ENCODE results near the gene POLG2. TPM values are rescaled to one million over a fixed set of nuclear protein-coding genes. Genes with fewer than 3 reads are reported as not detected.

POLG2 gene
- total and polyA plus RNA-seq, 2 donors (not counting 3 experiments of a cell fraction or from before 2014, with no cell fraction given) = 6.5 to 18.6 TPM

- POLR2A ChIA-PET = no interaction called here
- H3K9me3 ChIP-seq (replicated peaks; ENCODE audit: control insufficient read depth, insufficient read depth, low read length) = no peaks in the 10 kb centered on the region
- TF ChIP-seq MAX (IDR thresholded peaks at IDR 0.05; ENCODE audit: insufficient read depth, insufficient read length) (no peak), CTCF (IDR thresholded peaks at IDR 0.05; ENCODE audit: extremely low read depth in 1 of 2, insufficient read depth in 1 of 2, low read depth in 1 of 2, low read length in 2 of 2) (no peak), POLR2A (IDR thresholded peaks at IDR 0.05; ENCODE audit: low read depth, low read length) (peak; percentile 50)
- no TSS peak for BruUV-seq (replicated peaks)
- H2AFZ ChIP-seq (ENCODE audit: low read depth, low read length) = no peak overlapping the region
- intact Hi-C loops (cut with micrococcal nuclease) = loop anchor here (10.0 kb wide), 1 partner anchor 242 kb away; no protein-coding TSS in a partner anchor
- no peak overlapping the region for H3K9ac ChIP-seq (replicated peaks; ENCODE audit: extremely low read depth, insufficient read depth, low read length)
- H3K4me1 ChIP-seq (ENCODE audit: control insufficient read depth, extremely low read depth, insufficient read depth, low read length) = peaks cover 60% of the 10 kb centered on the region
- no peak overlapping the region for H3K27ac ChIP-seq (ENCODE audit: insufficient read depth, low read depth, low read length)
- H3K4me3 ChIP-seq (replicated peaks in 1 of 3; ENCODE audit: insufficient read depth in 1 of 3, low read depth in 1 of 3, low read length in 3 of 3) = no peak overlapping the region
- H4K20me1 ChIP-seq (replicated peaks; ENCODE audit: control insufficient read depth, extremely low read depth, insufficient read depth, low read length) = peaks cover 41% of the 10 kb centered on the region
- CTCF ChIA-PET = no interaction called here
- peaks cover 74% of the 10 kb centered on the region for H3K79me2 ChIP-seq (ENCODE audit: control insufficient read depth, insufficient read depth, low read length)
- no peaks in the 10 kb centered on the region for H3K27me3 ChIP-seq (ENCODE audit: control insufficient read depth in 2 of 2, insufficient read depth in 2 of 2, low read length in 2 of 2)
- H3K36me3 ChIP-seq (ENCODE audit: control insufficient read depth in 2 of 2, extremely low read depth in 1 of 2, insufficient read depth in 2 of 2, low read length in 2 of 2) = peaks cover 44 to 66% of the 10 kb centered on the region in 2 experiments
- dilution Hi-C loops (cut with MboI; ENCODE audit: extremely low pct_ligation_motif_present, low sequenced_read_pairs) = no loop called here
- peak overlapping the region; percentile 95 for H3K4me2 ChIP-seq (ENCODE audit: insufficient read depth, low read length)
- DNase-seq (ENCODE audit: low read depth, low spot score) (no peak), FAIRE-seq (no peak)
- H3K9me1 ChIP-seq (replicated peaks; ENCODE audit: control insufficient read depth, extremely low read depth, insufficient read depth, low read length) = no peaks in the 10 kb centered on the region
Observed at GRCh38 chr17:64502809-64503208, 6.0 kb upstream of the POLG2 start.

- intact Hi-C loops (cut with micrococcal nuclease) (loop anchor here (10.0 kb wide), 1 partner anchor 243 kb away; no protein-coding TSS in a partner anchor), dilution Hi-C loops (cut with MboI; ENCODE audit: extremely low pct_ligation_motif_present, low sequenced_read_pairs) (no loop called here)
- no peak overlapping the region for H3K9ac ChIP-seq (replicated peaks; ENCODE audit: extremely low read depth, insufficient read depth, low read length)
- DNase-seq (ENCODE audit: low read depth, low spot score) = no peak
- no peak overlapping the region for H2AFZ ChIP-seq (ENCODE audit: low read depth, low read length)
- no peaks in the 10 kb centered on the region for H3K9me1 ChIP-seq (replicated peaks; ENCODE audit: control insufficient read depth, extremely low read depth, insufficient read depth, low read length)
- no TSS peak for BruUV-seq (replicated peaks)
- FAIRE-seq = no peak
- no peak overlapping the region for H3K27ac ChIP-seq (ENCODE audit: insufficient read depth, low read depth, low read length)
- H3K36me3 ChIP-seq (ENCODE audit: control insufficient read depth in 2 of 2, extremely low read depth in 1 of 2, insufficient read depth in 2 of 2, low read length in 2 of 2) = peaks cover 44 to 67% of the 10 kb centered on the region in 2 experiments
- H3K4me1 ChIP-seq (ENCODE audit: control insufficient read depth, extremely low read depth, insufficient read depth, low read length) = peaks cover 65% of the 10 kb centered on the region
- ChIA-PET CTCF (no interaction called here), POLR2A (no interaction called here)
- H3K4me2 ChIP-seq (ENCODE audit: insufficient read depth, low read length) = no peak overlapping the region
- peaks cover 41% of the 10 kb centered on the region for H4K20me1 ChIP-seq (replicated peaks; ENCODE audit: control insufficient read depth, extremely low read depth, insufficient read depth, low read length)
- H3K4me3 ChIP-seq (replicated peaks in 1 of 3; ENCODE audit: insufficient read depth in 1 of 3, low read depth in 1 of 3, low read length in 3 of 3) = no peak overlapping the region
- H3K27me3 ChIP-seq (ENCODE audit: control insufficient read depth in 2 of 2, insufficient read depth in 2 of 2, low read length in 2 of 2) = no peaks in the 10 kb centered on the region
- peaks cover 66% of the 10 kb centered on the region for H3K79me2 ChIP-seq (ENCODE audit: control insufficient read depth, insufficient read depth, low read length)
- TF ChIP-seq MYC (IDR thresholded peaks at IDR 0.05; ENCODE audit: low read depth, low read length) (no peak), JUN (IDR thresholded peaks at IDR 0.05; ENCODE audit: borderline replicate concordance, insufficient read depth, insufficient read length, low read depth) (no peak), POLR2A (IDR thresholded peaks at IDR 0.05; ENCODE audit: low read depth, low read length) (no peak), GATA2 (IDR thresholded peaks at IDR 0.05; ENCODE audit: insufficient read depth, insufficient read length, low read depth, low read length) (no peak), FOS (IDR thresholded peaks at IDR 0.05; ENCODE audit: borderline replicate concordance, insufficient read depth, low read length) (no peak), MAX (IDR thresholded peaks at IDR 0.05; ENCODE audit: insufficient read depth, insufficient read length) (no peak), POLR2AphosphoS5 (IDR thresholded peaks at IDR 0.05; ENCODE audit: insufficient read depth, low read depth, low read length) (no peak), EZH2 (IDR thresholded peaks at IDR 0.05; ENCODE audit: borderline replicate concordance, low read depth, low read length, severe bottlenecking) (no peak)
- H3K9me3 ChIP-seq (replicated peaks; ENCODE audit: control insufficient read depth, insufficient read depth, low read length) = no peaks in the 10 kb centered on the region
Observed at GRCh38 chr17:64502021-64502420, 5.2 kb upstream of the POLG2 start.

Measured in endothelial cell of umbilical vein (primary cell).